ENCODE measurements around the gene LSAMP.

The LSAMP gene

DNA sequence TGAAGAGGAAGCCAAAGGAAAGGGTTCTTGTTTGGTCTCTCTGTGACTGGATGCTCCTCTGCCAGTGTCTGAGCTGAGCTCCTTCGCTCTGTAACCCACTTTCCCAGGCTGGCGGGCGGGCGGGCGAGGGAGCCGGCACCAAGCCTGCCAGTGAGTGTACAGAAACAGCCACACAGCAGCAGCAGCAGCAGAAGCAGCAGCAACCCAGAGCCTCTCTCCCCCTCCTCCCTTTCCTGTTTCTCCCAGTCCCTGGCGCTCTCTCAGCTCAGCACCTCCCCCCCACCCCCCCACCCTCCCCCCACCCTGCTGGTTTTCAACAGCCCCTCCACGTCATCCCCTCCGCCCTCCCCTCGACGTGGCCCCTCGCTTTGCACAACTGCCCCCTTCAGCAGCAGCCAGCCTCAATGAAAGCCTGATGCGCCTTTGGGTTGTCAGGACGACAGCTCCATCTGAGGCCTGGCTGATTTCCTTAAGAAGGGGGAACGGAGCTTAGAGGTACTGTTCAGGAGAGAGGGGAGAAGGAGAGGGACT lies at the start of gene LSAMP:
Gene LSAMP, minus strand, starts transcription at position 177 of the 531 bp plus-strand sequence.
- DNase-seq: no peak

- no peak for DNase-seq
Observed at GRCh38 chr3:116492379-116492778, 47.1 kb upstream of the LSAMP start.

DNA sequence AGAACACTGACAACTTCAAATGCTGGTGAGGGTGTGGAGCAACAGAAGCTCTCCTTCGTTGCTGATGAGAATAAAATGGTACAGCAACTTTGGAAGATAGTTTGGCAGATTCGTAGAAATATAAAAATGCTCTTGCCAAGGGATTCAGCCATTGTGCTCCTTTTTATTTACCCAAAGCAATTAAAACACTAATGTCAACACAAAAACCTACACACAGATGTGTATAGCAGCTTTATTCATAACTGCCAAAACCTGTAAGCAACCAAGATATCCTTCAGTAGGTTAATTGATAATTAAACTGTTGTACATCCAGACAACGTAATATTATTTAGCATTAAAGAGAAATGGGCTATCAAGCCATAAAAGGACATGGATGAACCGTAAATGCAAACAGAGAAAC lies 37.8 kb upstream of the LSAMP start:
- no peak for DNase-seq

DNA sequence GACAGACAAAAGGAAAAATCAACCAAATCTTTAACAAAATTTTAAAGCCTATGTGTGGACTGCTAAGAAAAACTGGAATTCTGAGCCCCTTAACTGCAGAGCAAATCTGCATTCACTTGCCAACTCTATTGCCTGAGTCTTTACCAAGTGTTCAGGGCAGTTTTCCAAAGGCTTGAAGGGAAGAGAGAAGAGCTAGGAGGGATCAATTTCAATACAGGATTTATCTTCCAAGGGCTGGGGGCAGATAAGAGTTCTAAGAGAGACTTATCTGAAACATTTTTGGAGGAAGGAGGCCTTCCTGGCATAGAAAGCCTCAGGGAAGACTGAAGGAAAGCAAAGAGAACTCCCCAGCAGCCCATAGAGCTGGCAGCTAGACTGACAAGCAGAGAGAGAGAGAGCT lies 31.4 kb upstream of the LSAMP start:
- DNase-seq: no peak

DNA sequence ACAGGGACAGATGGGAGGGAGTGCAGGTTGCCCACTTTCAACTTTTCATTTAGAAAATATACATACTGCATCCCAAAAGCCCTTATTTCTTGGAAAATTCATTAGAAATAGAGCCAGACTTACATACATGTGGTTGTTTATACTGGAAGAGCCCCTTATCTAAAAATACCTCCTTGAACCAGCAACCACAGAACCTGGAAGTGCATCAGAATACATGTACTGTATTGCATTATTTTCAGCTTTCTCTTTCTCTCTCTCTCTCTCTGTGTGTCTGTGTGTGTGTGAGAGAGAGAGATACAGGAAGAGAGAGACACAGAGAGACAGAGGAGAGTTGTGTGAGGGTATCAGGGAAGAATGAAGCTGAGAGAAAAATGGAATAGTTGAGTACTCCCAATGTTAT lies 29.5 kb upstream of the LSAMP start:
- DNase-seq: no peak

- DNase-seq: peak; percentile 39
Observed at GRCh38 chr3:116474032-116474780, 28.9 kb upstream of the LSAMP start.

DNA sequence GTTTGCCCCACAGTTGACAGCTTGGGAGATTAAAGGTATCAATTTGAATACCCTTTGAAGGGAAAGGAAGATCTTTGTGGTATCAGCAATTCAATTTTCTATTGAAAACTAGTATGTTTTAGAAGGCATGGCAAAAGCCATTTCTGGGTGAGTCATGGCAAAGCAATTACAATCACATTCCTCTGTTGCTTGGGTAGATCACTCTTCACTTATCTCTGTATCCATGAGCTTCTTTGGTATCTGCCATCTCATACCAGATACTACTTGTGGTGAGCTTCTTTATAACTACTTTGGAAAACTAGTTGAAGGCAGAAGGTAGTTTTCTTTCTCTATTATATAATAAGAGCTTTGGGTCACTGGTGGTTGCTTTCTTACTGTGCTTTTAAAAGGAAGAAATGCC lies 28.3 kb upstream of the LSAMP start:
- DNase-seq: no peak

DNA sequence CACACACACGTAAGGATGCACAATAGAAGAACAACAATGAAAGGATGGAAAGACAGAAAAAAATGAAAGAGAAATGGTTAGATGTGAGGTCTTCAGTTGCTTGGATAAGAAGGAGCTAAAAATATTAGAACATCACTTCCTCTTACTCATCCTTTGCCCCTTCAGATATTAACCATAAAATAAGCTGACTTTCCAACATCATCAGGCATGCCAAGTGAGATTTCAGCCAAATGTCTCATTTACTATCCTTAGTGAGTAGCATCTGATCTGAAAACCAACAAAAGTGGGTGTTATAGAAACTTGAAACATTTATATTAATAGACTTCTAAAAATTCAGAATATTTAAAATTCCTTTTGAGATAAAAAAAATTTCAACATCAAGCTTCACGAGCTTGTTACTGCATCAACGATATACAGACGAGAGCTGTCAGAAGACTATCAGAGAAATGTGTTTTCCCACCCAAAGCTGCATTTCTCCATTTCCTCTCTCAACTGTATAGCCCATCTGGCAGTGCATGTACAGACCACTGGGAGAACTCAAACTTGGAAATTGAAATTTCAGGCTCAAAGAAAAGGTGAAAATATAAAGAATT lies 25.4 kb upstream of the LSAMP start:
- DNase-seq: no peak

GRCh38 chr3:116469546-116469945 lies 24.3 kb upstream of the LSAMP start:
- no peak for DNase-seq

GRCh38 chr3:116464276-116464798 lies 19.1 kb upstream of the LSAMP start:
- DNase-seq: no peak

DNA sequence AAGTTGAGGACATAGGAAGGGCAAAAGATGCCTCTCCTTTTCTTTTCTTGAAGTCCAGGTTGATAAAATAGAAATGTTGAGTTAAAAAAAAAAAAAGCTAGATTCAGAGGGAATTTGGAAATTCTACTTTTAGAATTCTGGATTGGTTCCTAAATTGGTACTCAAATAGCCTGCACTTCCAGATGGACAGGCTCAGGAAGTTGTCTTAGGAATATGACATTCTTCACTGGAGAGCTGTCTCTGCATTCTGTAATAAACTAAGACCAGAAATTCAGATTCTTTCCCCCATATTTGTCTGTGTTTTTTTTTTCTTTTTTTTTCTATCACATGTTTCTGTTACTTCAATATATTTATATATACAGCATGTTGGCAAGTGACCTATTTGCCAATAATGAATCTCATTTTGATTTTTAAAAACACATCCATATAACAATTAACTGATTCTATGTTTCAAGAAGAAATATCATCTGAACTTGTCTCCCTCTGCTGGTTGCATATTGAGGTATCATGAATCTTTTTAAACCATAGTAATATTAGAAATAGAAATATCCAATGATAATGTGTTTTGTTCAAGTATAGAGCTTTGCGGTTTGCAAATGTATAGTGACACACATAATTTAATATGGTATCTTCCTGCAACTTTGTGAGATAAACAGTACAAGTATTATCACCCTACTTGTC lies 8.5 kb upstream of the LSAMP start:
- no peak for DNase-seq

DNA sequence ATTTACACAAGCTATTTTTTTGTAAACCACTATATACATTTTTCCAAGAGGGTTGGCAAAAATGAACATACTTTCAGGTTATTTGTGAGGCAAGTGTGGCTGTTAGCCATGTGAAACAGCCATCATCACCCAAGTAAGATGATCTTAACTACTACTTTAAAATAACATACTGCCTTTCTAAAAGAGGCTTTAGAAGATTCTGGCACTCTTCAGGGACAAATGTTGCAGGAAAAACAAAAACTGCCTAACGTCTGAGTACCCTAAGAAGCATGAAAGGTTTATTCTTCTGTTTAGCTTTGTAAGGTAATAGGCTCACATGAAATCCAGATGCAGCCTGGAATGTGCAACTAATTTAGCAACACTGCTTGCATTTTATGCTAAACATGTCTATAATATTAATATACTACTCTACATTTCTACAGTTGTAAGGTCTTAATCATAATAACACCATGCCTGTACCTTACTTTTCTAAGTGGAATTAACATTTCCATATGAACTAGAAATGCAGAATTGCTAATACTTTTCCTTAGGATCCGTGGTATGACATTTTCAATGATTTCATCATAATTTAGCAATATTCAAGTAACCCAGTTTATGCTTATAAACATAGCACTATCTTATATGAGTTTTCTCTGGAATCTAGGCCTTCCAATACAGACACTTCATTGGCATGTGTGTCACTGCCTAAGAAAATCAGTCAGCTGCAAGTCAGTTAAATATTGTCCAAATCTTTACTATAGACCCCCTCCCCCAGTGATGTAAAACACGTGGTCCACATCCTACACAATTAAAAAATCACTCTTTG lies 4.5 kb upstream of the LSAMP start:
- no peak for DNase-seq

DNA sequence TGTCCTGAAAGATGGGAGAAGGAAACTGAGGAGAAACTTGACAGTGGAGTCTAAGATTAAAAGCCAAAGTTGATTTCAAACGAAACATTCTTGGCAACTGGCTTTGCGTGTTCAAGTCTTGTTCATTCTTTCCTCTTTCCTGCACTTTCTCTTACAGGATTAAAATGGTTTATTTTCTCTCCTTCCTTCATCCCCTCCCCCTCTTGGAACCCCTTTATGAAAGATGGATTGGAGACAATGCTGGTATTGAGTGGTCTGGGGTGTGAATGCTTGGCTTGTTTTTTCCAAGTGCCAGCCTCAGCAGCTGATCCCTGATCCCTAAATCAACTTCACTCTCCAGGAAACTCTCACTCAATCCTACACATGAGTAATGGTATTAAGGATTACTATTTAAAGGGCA lies 703 bp upstream of the LSAMP start:
- no peak for DNase-seq

GRCh38 chr3:116444819-116445310 lies 422 bp downstream of the LSAMP start:
- DNase-seq: no peak

DNA sequence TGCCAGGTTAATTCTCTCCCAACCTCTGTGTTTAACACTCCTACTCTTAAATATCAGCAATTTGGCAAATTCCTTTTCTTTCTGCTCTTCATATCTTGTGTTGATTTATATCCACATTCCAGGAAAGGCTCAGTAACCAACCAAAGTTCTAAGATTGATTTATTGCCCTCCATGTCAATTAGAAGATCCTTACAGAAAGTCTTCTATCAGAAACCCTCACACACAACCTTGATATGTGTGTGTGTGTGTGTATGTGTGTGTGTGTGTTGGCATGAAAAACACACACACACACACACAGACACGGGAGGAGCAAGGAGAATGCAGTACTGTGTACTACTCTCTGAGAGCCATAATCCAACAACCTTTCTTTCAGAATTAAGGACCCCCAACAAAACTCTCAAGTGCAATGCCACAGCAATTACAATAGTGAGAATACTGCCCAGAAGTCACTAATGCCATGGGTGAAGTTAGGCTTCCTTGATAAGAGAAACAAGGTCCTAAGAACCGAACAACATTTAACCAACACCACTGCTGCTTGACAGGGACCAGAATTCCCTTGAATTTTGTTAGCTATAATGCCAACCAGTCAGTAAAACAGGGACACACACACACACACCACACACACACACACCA lies 1.1 kb downstream of the LSAMP start:
- DNase-seq: no peak

- DNase-seq: no peak
Observed at GRCh38 chr3:116443191-116443661, 2.1 kb downstream of the LSAMP start.

GRCh38 chr3:116442331-116443021 lies 2.8 kb downstream of the LSAMP start:
- no peak for DNase-seq

GRCh38 chr3:116441652-116442051 lies 3.6 kb downstream of the LSAMP start:
- no peak for DNase-seq

DNA sequence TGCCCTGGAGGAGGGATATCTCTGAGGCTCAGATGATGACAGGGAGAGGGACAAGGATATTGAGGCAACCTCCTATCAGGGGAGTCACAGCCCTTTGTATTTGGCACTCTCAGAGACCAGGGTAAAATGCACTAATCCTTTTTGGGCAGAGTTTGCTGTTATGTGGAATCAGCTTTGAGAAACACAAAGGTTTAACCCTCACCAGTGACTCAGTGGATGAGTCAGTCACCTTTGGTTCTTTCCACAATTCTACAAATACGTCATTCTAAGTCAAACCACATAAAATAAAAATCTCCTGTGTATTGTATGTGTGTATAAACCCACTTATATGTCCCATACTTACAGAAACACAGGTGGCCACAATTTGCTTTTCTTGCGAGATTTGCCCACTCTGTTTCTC lies 5.1 kb downstream of the LSAMP start:
- DNase-seq: no peak

DNA sequence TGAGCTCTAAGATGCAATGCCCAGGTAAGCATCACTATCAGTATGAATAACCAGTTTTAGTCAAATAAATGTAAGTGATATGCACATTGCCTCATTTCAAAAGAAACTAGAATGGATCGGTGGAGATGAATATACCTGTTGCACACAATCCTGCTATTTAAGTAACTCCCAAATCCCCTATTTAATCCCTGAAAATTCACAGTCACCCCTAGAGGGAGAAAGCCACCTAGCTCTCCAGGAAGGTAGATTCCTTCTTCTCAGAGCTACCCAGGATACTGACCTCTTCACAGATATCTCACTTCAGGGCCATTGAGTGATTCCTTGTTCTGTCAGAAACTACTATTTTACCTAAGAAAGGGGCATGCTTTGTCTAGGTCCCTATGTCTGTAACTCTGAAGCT lies 11.7 kb downstream of the LSAMP start:
- DNase-seq: no peak

DNA sequence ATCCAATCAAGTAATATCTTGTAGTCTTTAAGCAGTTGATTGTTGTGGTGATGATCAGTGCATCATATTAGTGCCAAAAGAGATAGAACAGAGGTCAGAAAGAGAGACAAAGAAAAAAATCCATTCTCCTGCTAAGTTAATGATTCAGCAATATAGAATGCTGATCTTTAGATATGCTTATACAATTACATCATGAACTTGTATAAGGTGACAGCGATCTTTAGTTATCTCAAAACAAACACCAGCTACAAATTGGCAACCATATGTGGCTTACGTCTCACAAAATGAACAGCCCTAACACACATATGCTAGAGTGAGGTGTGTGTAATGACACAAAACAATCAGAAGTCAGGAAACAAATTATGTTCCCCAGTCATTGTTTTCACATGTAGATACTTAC lies 12.5 kb downstream of the LSAMP start:
- no peak for DNase-seq

All from NCI-H510A (cell line).